CD14-positive monocyte (primary cell): ENCODE data around the gene ZNF225. TPM values are rescaled to one million over a fixed set of nuclear protein-coding genes. Genes with fewer than 3 reads are reported as not detected.

ENCODE experiments used
- DNase-seq, 3 donors: peaks; one replicate each; pipeline ENCODE4 v3.0.0-alpha.2; 2011 to 2022
- H2AFZ ChIP-seq: 2 replicates; pipeline ENCODE4 v1.6.0; 2012; ENCODE audit warnings: mild to moderate bottlenecking, low read depth, low read length, inconsistent platforms; ENCODE audit not compliant: insufficient read depth, poor library complexity, severe bottlenecking
- H3K27ac ChIP-seq, 2 donors: 1 replicate in 1 of 2; 2 replicates in 1 of 2; pipeline ENCODE4 v1.5.1; 2012 to 2013; ENCODE audit warnings: low read length in 2 of 2, control low read depth in 1 of 2, inconsistent platforms in 1 of 2, low read depth in 1 of 2, mild to moderate bottlenecking in 1 of 2
- H3K27me3 ChIP-seq, 2 donors: one replicate each; pipeline versions ENCODE4 v1.6.0 to v1.6.1; 2011 to 2013; ENCODE audit warnings: low read length in 2 of 2; ENCODE audit not compliant: control insufficient read depth in 2 of 2, insufficient read depth in 2 of 2
- H3K36me3 ChIP-seq, 2 donors: replicated peaks in 1 of 2; 1 replicate in 1 of 2; 2 replicates in 1 of 2; pipeline versions ENCODE4 v1.5.1 to v1.6.1; 2012 to 2013; ENCODE audit warnings: low read length in 2 of 2, control low read depth in 1 of 2, inconsistent platforms in 1 of 2, mild to moderate bottlenecking in 1 of 2; ENCODE audit not compliant: insufficient read depth in 2 of 2, control insufficient read depth in 1 of 2
- H3K4me1 ChIP-seq, 2 donors: 1 replicate in 1 of 2; 2 replicates in 1 of 2; pipeline versions ENCODE4 v1.5.1 to v1.6.1; 2012 to 2013; ENCODE audit warnings: low read length in 2 of 2, control low read depth in 1 of 2, inconsistent platforms in 1 of 2, mild to moderate bottlenecking in 1 of 2, moderate library complexity in 1 of 2; ENCODE audit not compliant: insufficient read depth in 2 of 2, control insufficient read depth in 1 of 2
- H3K4me2 ChIP-seq: replicated peaks from 2 replicates; pipeline ENCODE3; 2012; ENCODE audit warnings: low read length, moderate library complexity, mild to moderate bottlenecking; ENCODE audit not compliant: poor library complexity, severe bottlenecking; ENCODE audit errors: extremely low read depth
- H3K4me3 ChIP-seq, 3 experiments: fragments of 200-600 bp in 1 of 3; sonication (generic) in 1 of 3; replicated peaks in 1 of 3; 1 replicate in 2 of 3; 2 replicates in 1 of 3; pipeline ENCODE4 v1.5.1; 2011 to 2013; ENCODE audit warnings: low read length in 3 of 3, mild to moderate bottlenecking in 3 of 3, control low read depth in 2 of 3, low read depth in 2 of 3, inconsistent platforms in 1 of 3, moderate library complexity in 1 of 3
- H3K79me2 ChIP-seq: 2 replicates; pipeline ENCODE4 v1.6.0; 2012; ENCODE audit warnings: mild to moderate bottlenecking, control low read depth, inconsistent platforms, low read length, moderate library complexity; ENCODE audit not compliant: insufficient read depth
- H3K9ac ChIP-seq: 2 replicates; pipeline ENCODE4 v1.6.0; 2017; ENCODE audit warnings: low read length, mild to moderate bottlenecking; ENCODE audit not compliant: insufficient read depth, poor library complexity, severe bottlenecking
- H3K9me3 ChIP-seq, 2 donors: replicated peaks in 1 of 2; 1 replicate in 1 of 2; 2 replicates in 1 of 2; pipeline versions ENCODE4 v1.5.1 to v1.6.1; 2012 to 2013; ENCODE audit warnings: low read length in 2 of 2, control low read depth in 1 of 2; ENCODE audit not compliant: control insufficient read depth in 1 of 2, insufficient read depth in 1 of 2
- H4K20me1 ChIP-seq: 2 replicates; pipeline ENCODE4 v1.6.0; 2012; ENCODE audit warnings: mild to moderate bottlenecking, low read length, control low read depth, moderate library complexity; ENCODE audit not compliant: insufficient read depth
- H3K27ac Mint-ChIP-seq, 7 donors: one replicate each; pipeline ENCODE4 v1.8.0; 2020; ENCODE audit warnings: mild to moderate bottlenecking in 7 of 7, mixed read lengths in 7 of 7, moderate library complexity in 6 of 7, inconsistent platforms in 2 of 7
- H3K27me3 Mint-ChIP-seq, 3 donors: one replicate each; pipeline ENCODE4 v1.8.0; 2021 to 2022; ENCODE audit warnings: low read depth in 3 of 3, mild to moderate bottlenecking in 3 of 3, mixed read lengths in 3 of 3, moderate library complexity in 3 of 3, inconsistent platforms in 1 of 3
- H3K36me3 Mint-ChIP-seq, 2 donors: one replicate each; pipeline ENCODE4 v1.8.0; 2020; ENCODE audit warnings: mixed read lengths in 2 of 2, inconsistent platforms in 1 of 2, mild to moderate bottlenecking in 1 of 2
- H3K4me1 Mint-ChIP-seq: one replicate; pipeline ENCODE4 v1.8.0; 2020; ENCODE audit warnings: mild to moderate bottlenecking, mixed read lengths
- H3K4me3 Mint-ChIP-seq, 2 donors: one replicate each; pipeline ENCODE4 v1.8.0; 2020; ENCODE audit warnings: mild to moderate bottlenecking in 2 of 2, mixed read lengths in 2 of 2, moderate library complexity in 1 of 2
- H3K9me3 Mint-ChIP-seq, 7 donors: one replicate each; pipeline ENCODE4 v1.8.0; 2020 to 2022; ENCODE audit warnings: mixed read lengths in 7 of 7, mild to moderate bottlenecking in 6 of 7, moderate library complexity in 6 of 7, inconsistent platforms in 2 of 7
- CTCF ChIP-seq: fragments of 200-600 bp; IDR thresholded peaks from one replicate; pipeline ENCODE4 v1.8.0; 2022; ENCODE audit warnings: antibody characterized with exemption, mild to moderate bottlenecking
- WGBS: methylation state at CpG from one replicate; pipeline ENCODE4 v1.1.5; 2013; ENCODE audit warnings: missing lambda C conversion rate; ENCODE audit not compliant: insufficient coverage; 5-methylcytosine and 5-hydroxymethylcytosine counted together
- intact Hi-C, 2 donors: fragments of 100-400 bp; cut with micrococcal nuclease; formaldehyde crosslinking; loops; one replicate each; pipeline versions ENCODE4 v1.15.0 to v1.15.1; 2023
- polyA plus RNA-seq, 3 donors: library from polyadenylated mRNA; depleted of rRNA in 1 of 3; unstranded in 2 of 3; stranded (reverse) in 1 of 3; fragments of 300-500 nt in 2 of 3; fragments of >200 nt in 1 of 3; fragmentation: Illumina TruSeq in 2 of 3; gene quantifications; 1 replicate in 2 of 3; 2 replicates in 1 of 3; pipeline ENCODE4 v1.2.3, GENCODE V29; 2012 to 2021
- small RNA-seq: library from RNA; depleted of rRNA; stranded (forward); fragments of <200 nt; gene quantifications from one replicate; pipeline ENCODE3, GENCODE V24; 2012; ENCODE audit warnings: low read depth; ENCODE audit not compliant: insufficient read length

Gene ZNF225
- polyA plus RNA-seq, 3 donors = 0.86 to 1.1 (median 0.93) TPM

DNA sequence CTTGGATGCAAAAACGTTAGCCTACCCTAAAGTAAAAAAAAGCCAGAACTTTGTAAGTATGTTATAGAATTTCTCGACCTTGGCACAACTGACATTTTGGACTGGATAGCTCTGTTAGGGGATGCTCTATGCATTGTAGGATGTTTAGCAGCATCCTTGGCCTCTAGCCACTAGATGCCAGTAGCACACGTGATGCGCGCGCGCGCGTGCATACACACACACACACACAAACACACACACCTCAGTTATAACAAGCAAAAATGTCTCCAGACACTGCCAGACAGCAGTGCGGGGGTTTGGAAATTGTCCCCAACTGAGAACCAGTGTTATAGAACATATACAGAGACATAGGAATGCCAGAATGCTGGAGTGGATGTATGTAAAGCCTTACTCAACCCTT lies 68.9 kb downstream of the ZNF225 start:
- Mint-ChIP-seq H3K4me3 (no peak overlapping the region), H3K9me3 (peaks cover 24 to 85% (median 55%) of the 10 kb centered on the region in 7 donors), H3K27me3 (peaks cover 1 to 3% (median 1%) of the 10 kb centered on the region in 3 donors), H3K36me3 (peaks cover under 1 to 6% of the 10 kb centered on the region in 2 donors), H3K27ac (no peak overlapping the region), H3K4me1 (no peaks in the 10 kb centered on the region)
- H3K36me3 ChIP-seq = peaks cover 0 to under 1% of the 10 kb centered on the region in 2 donors
- no peaks in the 10 kb centered on the region for H4K20me1 ChIP-seq
- no peak overlapping the region for H3K9ac ChIP-seq
- DNase-seq = no peak
- no peak overlapping the region for H3K4me3 ChIP-seq
- peaks cover 35 to 82% of the 10 kb centered on the region in 2 donors for H3K9me3 ChIP-seq
- H3K27me3 ChIP-seq = no peaks in the 10 kb centered on the region
- no peak overlapping the region for H3K27ac ChIP-seq
- no peak overlapping the region for H3K4me2 ChIP-seq
- WGBS = 93% methylated on average over 7 of the region's 10 CpGs
- H3K4me1 ChIP-seq = no peaks in the 10 kb centered on the region
- no peak overlapping the region for H2AFZ ChIP-seq
- TF ChIP-seq CTCF = no peak
- H3K79me2 ChIP-seq = no peaks in the 10 kb centered on the region
- intact Hi-C loops = no loop called here

Small RNA genes within 50 kb of the gene (small RNA-seq; reads per million reads assigned to genes)
- not detected for gene RNU6-902P

Other genes with a start within 250 kb of the ZNF225 start
- under 1 TPM in 1 of 3 donors, not detected in 2; 0.44 TPM for gene ZNF404, start 229.4 kb upstream of the ZNF225 start, polyA plus RNA-seq
- 1 to 10 TPM; 2.1 to 6.3 (median 6.0) TPM for gene ZNF45, start 178.1 kb upstream of the ZNF225 start, polyA plus RNA-seq
- gene ZNF221, start 162.2 kb upstream of the ZNF225 start, polyA plus RNA-seq = under 1 TPM in 2 of 3 donors, not detected in 1; 0.13 to 0.29 TPM
- gene ZNF155, start 129.2 kb upstream of the ZNF225 start, polyA plus RNA-seq = 1 to 10 TPM; 1.2 to 3.0 (median 1.4) TPM
- gene ZNF230, start 110.4 kb upstream of the ZNF225 start, polyA plus RNA-seq = 1 to 10 TPM; 1.0 to 3.9 (median 1.3) TPM
- 1 to 10 TPM; 1.0 to 1.5 (median 1.1) TPM for gene ZNF222, start 88.0 kb upstream of the ZNF225 start, polyA plus RNA-seq
- 1 to 10 TPM; 1.1 to 2.0 (median 1.2) TPM for gene ZNF223, start 61.4 kb upstream of the ZNF225 start, polyA plus RNA-seq
- gene ZNF284, start 41.2 kb upstream of the ZNF225 start, polyA plus RNA-seq = 1 to 10 TPM in 1 of 3 donors, under 1 TPM in 2; 0.04 to 1.3 (median 0.13) TPM
- gene ZNF224, start 19.0 kb upstream of the ZNF225 start, polyA plus RNA-seq = 10 to 100 TPM in 1 of 3 donors, 1 to 10 TPM in 2; 2.9 to 30.1 (median 3.5) TPM
- gene ZNF234, start 28.2 kb downstream of the ZNF225 start, polyA plus RNA-seq = 1 to 10 TPM in 2 of 3 donors, under 1 TPM in 1; 0.73 to 2.3 (median 2.2) TPM
- 10 to 100 TPM in 2 of 3 donors, 1 to 10 TPM in 1; 9.3 to 16.6 (median 16.3) TPM for gene ZNF226, start 51.7 kb downstream of the ZNF225 start, polyA plus RNA-seq
- 1 to 10 TPM; 2.6 to 4.9 (median 3.8) TPM for gene ZNF227, start 99.1 kb downstream of the ZNF225 start, polyA plus RNA-seq
- gene ZNF233, start 146.5 kb downstream of the ZNF225 start, polyA plus RNA-seq = under 1 TPM in 2 of 3 donors, not detected in 1; 0.05 to 0.08 TPM
- 1 to 10 TPM in 1 of 3 donors, under 1 TPM in 2; 0.64 to 3.0 (median 0.92) TPM for gene ZNF235, start 191.6 kb downstream of the ZNF225 start, polyA plus RNA-seq
- gene ZNF112, start 243.3 kb downstream of the ZNF225 start, polyA plus RNA-seq = under 1 TPM in 1 of 3 donors, not detected in 2; 0.03 TPM